CD14-positive monocyte (primary cell): Measurements from ENCODE around the gene SECISBP2. TPM values are rescaled to one million over a fixed set of nuclear protein-coding genes. Genes with fewer than 3 reads are reported as not detected.

Source experiments
- DNase-seq, 3 donors: peaks; one replicate each; pipeline ENCODE4 v3.0.0-alpha.2; 2011 to 2022
- H2AFZ ChIP-seq: 2 replicates; pipeline ENCODE4 v1.6.0; 2012; ENCODE audit warnings: mild to moderate bottlenecking, low read depth, low read length, inconsistent platforms; ENCODE audit not compliant: insufficient read depth, poor library complexity, severe bottlenecking
- H3K27ac ChIP-seq, 2 donors: 1 replicate in 1 of 2; 2 replicates in 1 of 2; pipeline ENCODE4 v1.5.1; 2012 to 2013; ENCODE audit warnings: low read length in 2 of 2, control low read depth in 1 of 2, inconsistent platforms in 1 of 2, low read depth in 1 of 2, mild to moderate bottlenecking in 1 of 2
- H3K27me3 ChIP-seq, 2 donors: one replicate each; pipeline versions ENCODE4 v1.6.0 to v1.6.1; 2011 to 2013; ENCODE audit warnings: low read length in 2 of 2; ENCODE audit not compliant: control insufficient read depth in 2 of 2, insufficient read depth in 2 of 2
- H3K36me3 ChIP-seq, 2 donors: replicated peaks in 1 of 2; 1 replicate in 1 of 2; 2 replicates in 1 of 2; pipeline versions ENCODE4 v1.5.1 to v1.6.1; 2012 to 2013; ENCODE audit warnings: low read length in 2 of 2, control low read depth in 1 of 2, inconsistent platforms in 1 of 2, mild to moderate bottlenecking in 1 of 2; ENCODE audit not compliant: insufficient read depth in 2 of 2, control insufficient read depth in 1 of 2
- H3K4me1 ChIP-seq, 2 donors: 1 replicate in 1 of 2; 2 replicates in 1 of 2; pipeline versions ENCODE4 v1.5.1 to v1.6.1; 2012 to 2013; ENCODE audit warnings: low read length in 2 of 2, control low read depth in 1 of 2, inconsistent platforms in 1 of 2, mild to moderate bottlenecking in 1 of 2, moderate library complexity in 1 of 2; ENCODE audit not compliant: insufficient read depth in 2 of 2, control insufficient read depth in 1 of 2
- H3K4me2 ChIP-seq: replicated peaks from 2 replicates; pipeline ENCODE3; 2012; ENCODE audit warnings: low read length, moderate library complexity, mild to moderate bottlenecking; ENCODE audit not compliant: poor library complexity, severe bottlenecking; ENCODE audit errors: extremely low read depth
- H3K4me3 ChIP-seq, 3 experiments: fragments of 200-600 bp in 1 of 3; sonication (generic) in 1 of 3; replicated peaks in 1 of 3; 1 replicate in 2 of 3; 2 replicates in 1 of 3; pipeline ENCODE4 v1.5.1; 2011 to 2013; ENCODE audit warnings: low read length in 3 of 3, mild to moderate bottlenecking in 3 of 3, control low read depth in 2 of 3, low read depth in 2 of 3, inconsistent platforms in 1 of 3, moderate library complexity in 1 of 3
- H3K79me2 ChIP-seq: 2 replicates; pipeline ENCODE4 v1.6.0; 2012; ENCODE audit warnings: mild to moderate bottlenecking, control low read depth, inconsistent platforms, low read length, moderate library complexity; ENCODE audit not compliant: insufficient read depth
- H3K9ac ChIP-seq: 2 replicates; pipeline ENCODE4 v1.6.0; 2017; ENCODE audit warnings: low read length, mild to moderate bottlenecking; ENCODE audit not compliant: insufficient read depth, poor library complexity, severe bottlenecking
- H3K9me3 ChIP-seq, 2 donors: replicated peaks in 1 of 2; 1 replicate in 1 of 2; 2 replicates in 1 of 2; pipeline versions ENCODE4 v1.5.1 to v1.6.1; 2012 to 2013; ENCODE audit warnings: low read length in 2 of 2, control low read depth in 1 of 2; ENCODE audit not compliant: control insufficient read depth in 1 of 2, insufficient read depth in 1 of 2
- H4K20me1 ChIP-seq: 2 replicates; pipeline ENCODE4 v1.6.0; 2012; ENCODE audit warnings: mild to moderate bottlenecking, low read length, control low read depth, moderate library complexity; ENCODE audit not compliant: insufficient read depth
- H3K27ac Mint-ChIP-seq, 7 donors: one replicate each; pipeline ENCODE4 v1.8.0; 2020; ENCODE audit warnings: mild to moderate bottlenecking in 7 of 7, mixed read lengths in 7 of 7, moderate library complexity in 6 of 7, inconsistent platforms in 2 of 7
- H3K27me3 Mint-ChIP-seq, 3 donors: one replicate each; pipeline ENCODE4 v1.8.0; 2021 to 2022; ENCODE audit warnings: low read depth in 3 of 3, mild to moderate bottlenecking in 3 of 3, mixed read lengths in 3 of 3, moderate library complexity in 3 of 3, inconsistent platforms in 1 of 3
- H3K36me3 Mint-ChIP-seq, 2 donors: one replicate each; pipeline ENCODE4 v1.8.0; 2020; ENCODE audit warnings: mixed read lengths in 2 of 2, inconsistent platforms in 1 of 2, mild to moderate bottlenecking in 1 of 2
- H3K4me1 Mint-ChIP-seq: one replicate; pipeline ENCODE4 v1.8.0; 2020; ENCODE audit warnings: mild to moderate bottlenecking, mixed read lengths
- H3K4me3 Mint-ChIP-seq, 2 donors: one replicate each; pipeline ENCODE4 v1.8.0; 2020; ENCODE audit warnings: mild to moderate bottlenecking in 2 of 2, mixed read lengths in 2 of 2, moderate library complexity in 1 of 2
- H3K9me3 Mint-ChIP-seq, 7 donors: one replicate each; pipeline ENCODE4 v1.8.0; 2020 to 2022; ENCODE audit warnings: mixed read lengths in 7 of 7, mild to moderate bottlenecking in 6 of 7, moderate library complexity in 6 of 7, inconsistent platforms in 2 of 7
- WGBS: methylation state at CpG from one replicate; pipeline ENCODE4 v1.1.5; 2013; ENCODE audit warnings: missing lambda C conversion rate; ENCODE audit not compliant: insufficient coverage; 5-methylcytosine and 5-hydroxymethylcytosine counted together
- intact Hi-C, 2 donors: fragments of 100-400 bp; cut with micrococcal nuclease; formaldehyde crosslinking; loops; one replicate each; pipeline versions ENCODE4 v1.15.0 to v1.15.1; 2023
- polyA plus RNA-seq, 3 donors: library from polyadenylated mRNA; depleted of rRNA in 1 of 3; unstranded in 2 of 3; stranded (reverse) in 1 of 3; fragments of 300-500 nt in 2 of 3; fragments of >200 nt in 1 of 3; fragmentation: Illumina TruSeq in 2 of 3; gene quantifications; 1 replicate in 2 of 3; 2 replicates in 1 of 3; pipeline ENCODE4 v1.2.3, GENCODE V29; 2012 to 2021
- TF ChIP-seq, protein P1 (sequence below): fragments of 200-600 bp; IDR thresholded peaks from one replicate; pipeline ENCODE4 v1.8.0; 2022; ENCODE audit warnings: antibody characterized with exemption, mild to moderate bottlenecking

SECISBP2 gene
- polyA plus RNA-seq, 3 donors = 8.6 to 51.4 (median 9.8) TPM

DNA sequence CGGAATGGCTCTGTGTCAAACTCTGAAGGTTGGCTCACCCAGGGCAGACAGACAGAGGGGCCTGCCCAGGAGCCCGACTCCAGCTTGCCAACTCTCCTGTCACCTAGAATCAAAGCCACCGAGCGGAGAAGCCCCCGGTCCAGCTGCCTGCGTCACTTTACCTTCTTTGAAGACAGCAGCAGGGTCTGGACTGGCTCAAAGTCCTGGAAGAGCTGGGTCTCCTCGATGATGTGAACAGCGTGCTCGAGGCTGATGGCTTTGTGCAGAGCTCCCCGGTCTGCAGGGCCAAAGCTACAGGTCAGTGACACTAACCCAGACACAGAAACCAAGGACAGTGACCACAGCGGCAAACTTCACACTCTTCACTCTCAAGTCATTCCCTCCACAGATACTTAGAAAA lies 67.9 kb downstream of the SECISBP2 start:
- Mint-ChIP-seq H3K9me3 (peaks cover 0 to 3% (median 0%) of the 10 kb centered on the region in 7 donors), H3K36me3 (peaks cover 89 to 96% of the 10 kb centered on the region in 2 donors), H3K4me1 (peaks cover 65% of the 10 kb centered on the region), H3K4me3 (no peak overlapping the region), H3K27me3 (peaks cover 0 to 1% (median 0%) of the 10 kb centered on the region in 3 donors), H3K27ac (peak overlapping the region; percentile 50 to 90 (median 71))
- no peaks in the 10 kb centered on the region for H4K20me1 ChIP-seq
- H3K9ac ChIP-seq = no peak overlapping the region
- intact Hi-C loops = loop anchor here in 1 of 2 donors (10.0 kb wide), 3 partner anchors 71 to 169 kb away; partner anchors contain the start of genes CKS2 and SECISBP2
- no peak overlapping the region for H3K4me2 ChIP-seq
- DNase-seq = no peak
- peak overlapping the region in 1 of 2 donors; percentile 85 for H3K27ac ChIP-seq
- TF ChIP-seq, protein P1, sequence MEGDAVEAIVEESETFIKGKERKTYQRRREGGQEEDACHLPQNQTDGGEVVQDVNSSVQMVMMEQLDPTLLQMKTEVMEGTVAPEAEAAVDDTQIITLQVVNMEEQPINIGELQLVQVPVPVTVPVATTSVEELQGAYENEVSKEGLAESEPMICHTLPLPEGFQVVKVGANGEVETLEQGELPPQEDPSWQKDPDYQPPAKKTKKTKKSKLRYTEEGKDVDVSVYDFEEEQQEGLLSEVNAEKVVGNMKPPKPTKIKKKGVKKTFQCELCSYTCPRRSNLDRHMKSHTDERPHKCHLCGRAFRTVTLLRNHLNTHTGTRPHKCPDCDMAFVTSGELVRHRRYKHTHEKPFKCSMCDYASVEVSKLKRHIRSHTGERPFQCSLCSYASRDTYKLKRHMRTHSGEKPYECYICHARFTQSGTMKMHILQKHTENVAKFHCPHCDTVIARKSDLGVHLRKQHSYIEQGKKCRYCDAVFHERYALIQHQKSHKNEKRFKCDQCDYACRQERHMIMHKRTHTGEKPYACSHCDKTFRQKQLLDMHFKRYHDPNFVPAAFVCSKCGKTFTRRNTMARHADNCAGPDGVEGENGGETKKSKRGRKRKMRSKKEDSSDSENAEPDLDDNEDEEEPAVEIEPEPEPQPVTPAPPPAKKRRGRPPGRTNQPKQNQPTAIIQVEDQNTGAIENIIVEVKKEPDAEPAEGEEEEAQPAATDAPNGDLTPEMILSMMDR = no peak
- 99% methylated on average over 9 of the region's 11 CpGs for WGBS
- H3K36me3 ChIP-seq = peaks cover 89 to 93% of the 10 kb centered on the region in 2 donors
- H3K79me2 ChIP-seq = peaks cover 12% of the 10 kb centered on the region
- no peaks in the 10 kb centered on the region for H3K9me3 ChIP-seq
- H3K4me3 ChIP-seq = no peak overlapping the region
- no peaks in the 10 kb centered on the region for H3K27me3 ChIP-seq
- no peak overlapping the region for H2AFZ ChIP-seq
- peaks cover 46 to 58% of the 10 kb centered on the region in 2 donors for H3K4me1 ChIP-seq

GRCh38 chr9:89386797-89387196 lies 68.5 kb downstream of the SECISBP2 start:
- Histone ChIP-seq H3K9me3 (no peaks in the 10 kb centered on the region), H3K9ac (no peak overlapping the region), H3K79me2 (peaks cover 12% of the 10 kb centered on the region), H3K27me3 (no peaks in the 10 kb centered on the region), H2AFZ (no peak overlapping the region), H3K4me1 (peaks cover 40 to 52% of the 10 kb centered on the region in 2 donors), H3K4me2 (no peak overlapping the region), H3K4me3 (no peak overlapping the region), H4K20me1 (no peaks in the 10 kb centered on the region), H3K36me3 (peaks cover 89 to 93% of the 10 kb centered on the region in 2 donors), H3K27ac (peak overlapping the region; percentile 85)
- no peak for DNase-seq
- intact Hi-C loops = loop anchor here in 1 of 2 donors (10.0 kb wide), 3 partner anchors 72 to 168 kb away; partner anchors contain the start of genes CKS2 and SECISBP2
- H3K9me3 Mint-ChIP-seq = peaks cover 0 to 2% (median 0%) of the 10 kb centered on the region in 7 donors
- WGBS = 90% methylated on average over 11 of the region's 11 CpGs
- peaks cover 89 to 96% of the 10 kb centered on the region in 2 donors for H3K36me3 Mint-ChIP-seq
- H3K4me1 Mint-ChIP-seq = peaks cover 59% of the 10 kb centered on the region
- H3K27me3 Mint-ChIP-seq = peaks cover 0 to 1% (median 0%) of the 10 kb centered on the region in 3 donors
- H3K4me3 Mint-ChIP-seq = no peak overlapping the region
- TF ChIP-seq, protein P1 = no peak
- peak overlapping the region in 5 of 7 donors; percentile 32 to 94 (median 90) for H3K27ac Mint-ChIP-seq
